SU-DHL-6 (cell line): ENCODE results near the gene LFNG.

Source experiments
- CTCF ChIP-seq: fragments of 200-600 bp; sonication (generic); IDR thresholded peaks from one replicate; pipeline ENCODE4 v1.5.1; 2017; ENCODE audit warnings: antibody characterized with exemption, mild to moderate bottlenecking, low read length, moderate library complexity; ENCODE audit not compliant: insufficient read depth, poor library complexity, severe bottlenecking
- EZH2phosphoT487 ChIP-seq: fragments of 200-600 bp; sonication (generic), shearing (Covaris generic); conservative IDR thresholded peaks from 2 replicates; pipeline ENCODE4 v1.6.1; 2018; ENCODE audit warnings: mild to moderate bottlenecking, antibody characterized with exemption, low read length, moderate library complexity, mixed read lengths

- TF ChIP-seq CTCF (no peak), EZH2phosphoT487 (no peak)
Observed at GRCh38 chr7:2523461-2523936, 3.9 kb downstream of the LFNG start.
